Daoy (cell line): ENCODE measurements around the gene PLCE1. TPM values are rescaled to one million over a fixed set of nuclear protein-coding genes. Genes with fewer than 3 reads are reported as not detected.

Experiments
- DNase-seq: peaks from one replicate; pipeline ENCODE4 v3.0.0-alpha.2; 2015; ENCODE audit warnings: low read depth
- total RNA-seq: library from RNA; depleted of rRNA; stranded (reverse); fragments of >200 nt; shearing (Covaris generic); gene quantifications from 2 replicates; pipeline ENCODE4 v1.2.3, GENCODE V29; 2014; rRNA removed

PLCE1 gene
- total RNA-seq, 1 experiment from 2014 or later: 1.6 TPM

DNA sequence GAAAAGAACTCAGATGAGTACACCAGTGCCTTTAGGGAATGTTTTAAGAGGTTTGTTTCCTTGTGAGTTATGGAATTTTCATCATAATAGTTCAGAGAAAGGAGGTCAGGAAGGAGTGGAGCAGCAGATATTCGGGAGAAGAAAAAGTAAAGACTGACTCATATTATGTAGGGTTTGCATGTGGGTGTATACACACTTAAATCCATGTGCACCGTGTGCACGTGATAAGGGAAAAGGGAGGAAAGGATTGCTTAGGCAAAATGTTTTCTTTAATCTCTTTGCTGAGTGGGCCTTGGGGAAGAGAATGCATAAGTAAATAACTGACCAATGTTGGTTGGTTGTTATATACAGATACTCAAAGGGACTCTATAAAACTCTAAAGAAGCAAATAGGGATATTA, 30.2 kb downstream of the PLCE1 start:
- no peak for DNase-seq

DNA sequence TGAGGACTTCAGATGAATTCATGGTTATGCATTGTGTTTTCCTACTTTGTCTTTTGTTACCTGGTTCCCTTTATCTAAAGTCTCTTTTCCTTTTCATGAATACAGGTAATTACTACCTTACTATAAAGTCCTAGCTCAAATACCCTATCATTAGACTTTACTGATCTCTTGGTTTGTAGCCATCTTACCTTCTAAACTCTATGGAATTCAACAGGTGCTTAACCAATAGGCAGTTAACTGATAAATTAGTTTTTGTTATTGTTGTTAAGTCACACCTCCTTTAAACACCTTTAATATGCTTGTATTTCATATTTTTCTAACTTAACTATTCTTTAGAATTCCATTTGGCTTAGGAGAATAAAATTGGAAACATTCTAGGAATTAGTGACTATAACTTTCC, 30.7 kb downstream of the PLCE1 start:
- DNase-seq: no peak

- no peak for DNase-seq
Measured at GRCh38 chr10:94025806-94026205, 32.1 kb downstream of the PLCE1 start.

DNA sequence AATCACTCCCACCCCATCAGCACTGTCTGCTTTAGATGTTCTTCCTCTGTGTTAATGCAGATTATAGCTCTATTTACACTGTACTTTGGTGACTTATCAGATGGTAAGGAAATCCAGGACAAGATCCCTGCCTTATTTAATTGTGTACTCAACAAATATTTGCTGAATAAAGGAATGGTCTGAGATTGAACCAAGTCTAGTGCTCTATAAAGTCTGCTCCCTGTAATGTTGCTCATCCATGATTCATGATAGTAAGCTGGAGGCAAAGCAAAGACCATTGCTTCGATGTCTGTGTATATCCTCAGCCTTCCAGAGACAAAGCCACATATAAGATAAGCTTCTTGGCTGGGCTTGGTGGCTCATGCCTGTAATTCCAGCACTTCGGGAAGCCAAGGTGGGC, 33.5 kb downstream of the PLCE1 start:
- DNase-seq: no peak

DNA sequence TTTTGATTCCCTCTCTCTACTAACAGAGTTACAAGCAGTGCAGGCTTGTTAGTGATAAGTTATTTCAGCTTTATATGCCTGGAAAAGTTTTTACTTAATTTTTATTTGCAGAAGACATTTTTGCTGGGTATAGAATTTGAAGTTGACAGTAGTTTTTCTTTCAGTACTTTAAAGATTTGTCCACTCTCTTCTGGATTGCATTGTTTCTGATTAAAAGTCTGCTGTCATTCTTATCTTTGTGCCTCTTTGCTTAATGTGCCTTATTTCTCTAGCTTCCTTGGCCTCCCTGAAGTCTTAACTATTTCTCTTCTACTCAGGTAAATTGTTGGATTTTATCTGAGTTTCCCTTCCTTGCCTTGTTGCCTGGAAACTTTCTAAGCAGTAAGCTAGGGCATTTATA, 36.2 kb downstream of the PLCE1 start:
- no peak for DNase-seq

DNA sequence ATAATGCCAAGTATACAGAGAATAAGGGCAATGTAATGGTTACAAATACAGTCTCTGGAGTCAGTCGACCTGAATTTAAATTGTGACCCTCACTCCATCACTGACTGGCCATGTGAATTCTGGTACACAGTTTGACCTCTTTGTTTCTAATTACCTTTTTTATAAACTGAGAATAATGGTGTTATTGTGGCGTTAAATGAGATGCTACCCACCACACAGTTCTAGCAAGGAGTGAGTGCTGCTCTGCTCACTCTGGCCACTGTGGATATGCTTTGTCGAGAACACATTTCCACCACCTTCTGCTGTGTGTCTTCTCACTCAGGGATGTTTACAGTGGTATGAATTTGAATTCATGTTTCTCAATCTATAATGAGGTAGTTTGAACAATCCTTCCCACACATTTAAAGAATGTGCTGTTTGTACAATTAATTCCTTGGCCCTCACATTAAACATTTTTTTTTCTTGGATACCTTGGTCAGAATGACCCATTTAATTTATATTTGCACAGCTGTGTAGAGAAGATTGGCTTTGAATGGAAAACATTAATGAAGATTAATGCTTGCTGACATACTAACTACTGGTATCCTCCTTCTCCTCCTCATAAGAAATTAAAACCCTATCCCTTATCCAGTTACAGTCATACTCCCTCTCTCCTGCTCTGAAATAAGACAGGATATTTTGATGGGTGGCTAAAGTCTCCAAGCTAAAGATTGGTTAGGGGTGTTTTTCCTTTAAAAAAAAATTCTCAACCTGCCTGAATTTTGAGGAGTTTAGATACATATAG, 42.4 kb downstream of the PLCE1 start:
- no peak for DNase-seq

DNA sequence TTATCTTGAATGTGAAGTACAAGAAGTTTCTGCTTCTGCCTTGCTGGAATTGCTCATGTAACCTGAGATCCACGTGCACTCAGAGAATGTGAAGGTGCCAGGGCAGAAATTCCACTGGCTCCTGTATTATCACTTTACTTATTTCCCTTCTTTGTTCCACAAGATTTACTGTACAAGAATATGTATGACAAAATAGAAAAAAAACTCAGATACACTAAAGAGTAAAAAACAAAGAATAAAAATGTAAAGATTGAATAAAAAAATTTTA, 43.0 kb downstream of the PLCE1 start:
- DNase-seq: peak; percentile 9

DNA sequence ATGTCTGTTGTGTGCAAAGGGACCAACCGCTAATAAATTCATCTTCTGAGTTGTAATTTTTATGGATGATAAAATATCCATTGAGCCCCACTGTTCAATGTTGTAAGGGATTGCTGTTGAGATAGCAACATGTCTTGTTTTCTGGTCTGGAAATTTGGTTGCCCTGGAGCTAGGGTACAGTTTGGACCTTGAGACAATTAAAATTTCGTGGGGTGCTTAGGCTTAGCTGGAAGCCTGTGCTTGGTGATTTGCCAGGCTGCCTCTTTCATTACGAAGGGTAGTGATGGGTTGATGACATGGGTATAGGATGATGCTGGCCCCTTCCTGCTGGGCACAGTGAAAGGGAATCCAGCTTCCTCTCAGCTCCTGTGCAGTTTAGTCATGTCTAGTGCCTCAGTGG, 43.6 kb downstream of the PLCE1 start:
- DNase-seq: peak; percentile 13

DNA sequence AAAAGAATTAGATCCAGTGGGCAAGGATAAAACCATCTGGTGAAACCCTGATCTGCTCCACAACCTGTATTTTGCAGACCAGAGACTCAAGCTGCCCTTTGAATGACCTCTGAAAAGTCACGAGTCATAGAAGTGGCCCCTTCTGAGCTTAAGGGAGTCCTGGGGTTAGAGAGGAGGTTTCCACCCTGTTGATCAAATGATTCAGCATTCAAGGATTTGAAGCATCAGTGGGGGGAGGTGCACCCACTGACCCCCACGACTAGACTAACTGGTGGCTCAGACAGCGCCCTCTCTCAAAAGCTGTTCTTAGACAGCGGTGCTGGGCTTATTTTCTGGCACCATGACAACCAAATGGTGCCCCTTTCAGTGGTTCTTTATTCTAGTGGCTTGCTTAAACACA, 44.3 kb downstream of the PLCE1 start:
- DNase-seq: peak; percentile 72

- DNase-seq: no peak
Measured at GRCh38 chr10:94041206-94041605, 47.5 kb downstream of the PLCE1 start.

DNA sequence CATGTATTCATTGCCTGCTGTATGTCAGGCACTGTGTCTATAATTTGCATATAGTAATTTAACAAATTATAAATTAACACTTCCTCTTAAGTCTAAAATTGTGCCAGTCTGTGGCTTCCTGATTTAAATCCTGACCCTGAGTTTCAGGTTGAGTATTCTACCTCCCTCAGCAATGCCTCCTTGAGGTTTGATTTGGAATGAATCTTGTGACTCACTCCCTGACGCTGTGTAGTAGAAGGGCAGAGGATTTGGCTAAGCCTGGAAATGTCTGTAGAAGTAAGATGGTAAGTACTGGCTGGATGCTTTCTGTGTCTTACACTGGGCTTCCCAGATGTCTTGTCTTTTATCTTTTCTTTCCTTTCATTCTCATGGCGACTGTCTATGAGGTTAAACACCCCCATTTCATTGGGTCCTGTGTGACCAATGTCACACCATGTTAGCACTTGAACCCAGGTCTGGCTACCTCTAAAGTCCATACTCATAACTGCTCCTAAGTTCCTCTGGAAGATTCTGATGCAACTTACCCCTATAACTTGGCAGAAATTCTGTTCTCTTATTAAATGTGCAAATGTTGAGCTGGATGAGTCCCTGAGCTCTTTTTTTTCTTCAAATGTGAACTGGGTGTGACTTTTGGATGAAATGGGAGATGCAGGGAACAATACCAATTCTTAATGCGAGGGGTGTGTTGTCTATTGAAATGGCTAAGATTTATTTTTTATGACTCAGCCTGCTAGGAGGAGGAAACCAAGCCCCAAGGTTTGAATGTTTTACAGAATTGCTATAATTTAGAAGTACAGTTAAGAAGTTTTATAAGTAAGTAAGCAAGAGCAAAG, 48.5 kb downstream of the PLCE1 start:
- DNase-seq: peak; percentile 68

GRCh38 chr10:94042834-94043175, 49.1 kb downstream of the PLCE1 start:
- DNase-seq: peak; percentile 3

Other genes starting within 250 kb of the PLCE1 start
- gene LGI1, start 236.0 kb upstream of the PLCE1 start, total RNA-seq: not detected in 2 replicates
- 8.5 and 10.3 TPM in 2 replicates for gene SLC35G1, start 100.0 kb upstream of the PLCE1 start, total RNA-seq